ENCODE data around the gene CD163L1.
"Not testable (repeated sequence)": the region's sequence is repeated elsewhere in the genome, so short reads cannot be mapped to it uniquely, and the experiment has no call there.

The CD163L1 gene

DNA sequence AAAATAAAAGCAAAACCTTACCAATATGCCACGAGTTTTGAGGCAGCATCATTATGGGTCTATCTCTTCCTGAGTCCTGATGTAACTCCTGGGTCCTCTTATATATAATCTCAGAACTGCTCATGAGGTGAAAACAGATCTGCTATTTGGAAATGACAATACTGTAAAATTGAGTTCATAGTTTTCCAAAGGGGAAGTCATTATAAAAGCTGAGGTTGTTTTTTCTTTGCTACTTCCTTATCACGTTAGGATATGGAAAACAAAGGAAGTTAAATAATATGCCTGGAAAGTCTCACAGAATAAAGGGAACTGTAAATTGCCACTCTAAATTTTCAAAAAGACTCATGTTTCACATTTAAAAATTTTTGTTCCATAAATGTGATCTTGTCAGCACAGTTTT lies at the start of gene CD163L1:
CD163L1 (minus strand) TSS at position 78 of the 400 bp plus-strand sequence; CDS start at position 52, 26 bp downstream.
- DNase-seq = no peak

DNA sequence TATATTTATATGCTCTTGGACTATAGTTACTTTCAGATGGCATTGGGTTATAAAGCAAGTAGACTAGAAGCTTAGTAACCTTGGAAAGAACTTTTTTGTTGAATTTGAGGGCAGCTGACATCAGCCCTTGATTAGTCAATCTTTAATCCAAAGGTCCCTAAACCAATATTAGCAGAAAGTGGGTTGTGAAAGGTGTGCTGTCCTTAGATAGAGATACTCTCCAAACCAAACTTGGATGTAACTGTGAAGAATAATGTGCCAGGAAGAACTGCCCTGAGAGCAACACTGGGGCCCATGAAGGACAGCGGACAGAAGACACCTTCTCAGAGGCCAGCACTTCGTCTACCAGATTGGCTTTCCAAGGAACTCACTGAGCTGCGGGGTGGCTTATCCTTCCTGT lies 49.1 kb upstream of the CD163L1 start:
- no peak for DNase-seq

DNA sequence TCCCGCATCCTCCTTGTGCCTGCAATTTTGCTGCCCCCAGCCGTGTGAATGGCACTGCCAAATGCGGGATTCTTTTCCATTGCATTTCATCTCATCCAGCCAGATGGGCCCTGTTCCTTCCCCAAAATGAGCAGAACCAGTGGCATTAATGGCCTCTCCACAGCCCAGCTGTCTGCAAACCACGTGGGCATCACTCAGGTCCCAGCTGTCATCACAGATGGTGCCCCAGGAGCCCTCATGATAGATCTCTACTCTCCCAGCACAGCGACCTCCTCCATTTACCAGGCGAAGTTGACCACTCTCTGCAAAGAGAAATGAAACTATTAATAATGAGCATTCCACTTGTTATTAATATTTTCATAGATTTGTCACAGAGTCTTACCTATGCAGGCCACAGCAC lies 42.6 kb upstream of the CD163L1 start:
- DNase-seq = no peak

DNA sequence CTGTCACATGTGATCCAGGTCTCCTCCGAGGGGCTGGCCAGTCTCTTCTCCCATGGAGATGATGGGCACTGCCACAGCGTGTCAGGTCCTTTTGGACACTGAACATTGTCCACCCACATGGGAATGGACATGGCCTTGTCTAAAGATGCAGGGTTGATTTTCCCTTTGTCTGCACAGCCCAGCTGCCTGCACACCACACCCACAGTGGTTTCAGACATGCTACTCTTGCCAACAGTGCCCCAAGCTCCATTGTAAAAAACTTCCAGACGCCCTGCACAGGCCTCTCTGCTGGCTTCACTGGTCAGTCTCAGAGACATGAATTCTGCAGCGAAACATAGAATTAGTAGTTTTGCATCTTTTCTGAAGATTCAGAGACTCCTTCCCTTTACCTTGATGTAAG lies 41.1 kb upstream of the CD163L1 start:
- no peak for DNase-seq

DNA sequence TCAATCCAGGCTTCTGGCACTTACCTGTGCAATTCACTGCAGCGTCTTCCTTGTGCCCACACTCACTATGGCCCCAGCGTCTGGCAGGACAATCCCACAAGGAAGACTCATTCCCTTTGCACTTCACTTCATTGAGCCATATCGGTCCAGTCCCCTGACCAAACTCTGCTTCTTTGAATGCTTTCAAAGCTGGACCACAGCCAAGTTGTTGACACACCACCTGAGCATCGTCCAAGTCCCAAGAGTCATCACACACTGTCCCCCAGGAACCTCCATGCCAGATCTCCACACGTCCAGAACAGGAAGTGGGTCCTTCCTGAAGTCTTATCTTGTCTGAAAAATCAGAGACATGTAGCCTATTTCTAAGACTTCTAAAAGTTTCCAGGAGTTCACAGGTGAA lies 39.4 kb upstream of the CD163L1 start:
- no peak for DNase-seq

DNA sequence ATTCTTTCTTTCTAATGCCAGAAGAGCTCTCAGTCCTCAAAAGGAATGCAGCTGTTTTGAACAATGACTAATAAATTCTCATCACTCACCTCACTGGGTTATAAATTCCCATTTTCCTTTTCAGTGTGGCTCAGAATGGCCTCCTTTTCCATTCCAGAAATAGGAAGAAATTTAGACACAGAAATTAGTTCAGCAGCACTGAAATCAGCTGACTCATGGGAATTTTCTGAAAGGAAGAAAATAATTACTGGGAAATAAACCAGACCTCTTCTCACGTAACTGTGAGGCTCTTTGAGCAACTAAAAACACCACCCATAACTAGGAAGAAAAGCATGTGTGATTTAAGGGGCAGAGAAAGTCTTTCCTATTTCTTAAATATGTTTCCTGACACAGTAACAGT lies 35.8 kb upstream of the CD163L1 start:
- DNase-seq = no peak

DNA sequence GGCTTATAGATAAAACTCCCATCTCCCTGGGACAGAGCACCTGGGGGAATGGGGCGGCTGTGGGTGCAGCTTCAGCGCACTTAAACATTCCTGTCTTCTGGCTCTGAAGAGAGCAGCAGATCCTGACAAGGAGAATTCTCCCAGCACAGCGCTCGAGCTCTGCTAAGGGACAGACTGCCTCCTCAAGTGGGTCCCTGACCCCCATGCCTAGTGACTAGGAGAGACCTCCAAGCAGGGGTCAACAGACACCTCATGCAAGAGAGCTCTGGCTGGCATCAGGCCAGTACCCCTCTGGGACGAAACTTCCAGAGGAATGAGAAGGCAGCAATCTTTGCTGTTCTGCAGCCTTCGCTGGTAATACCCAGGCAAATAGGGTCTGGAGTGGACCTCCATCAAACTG lies 28.1 kb upstream of the CD163L1 start:
- no peak for DNase-seq

DNA sequence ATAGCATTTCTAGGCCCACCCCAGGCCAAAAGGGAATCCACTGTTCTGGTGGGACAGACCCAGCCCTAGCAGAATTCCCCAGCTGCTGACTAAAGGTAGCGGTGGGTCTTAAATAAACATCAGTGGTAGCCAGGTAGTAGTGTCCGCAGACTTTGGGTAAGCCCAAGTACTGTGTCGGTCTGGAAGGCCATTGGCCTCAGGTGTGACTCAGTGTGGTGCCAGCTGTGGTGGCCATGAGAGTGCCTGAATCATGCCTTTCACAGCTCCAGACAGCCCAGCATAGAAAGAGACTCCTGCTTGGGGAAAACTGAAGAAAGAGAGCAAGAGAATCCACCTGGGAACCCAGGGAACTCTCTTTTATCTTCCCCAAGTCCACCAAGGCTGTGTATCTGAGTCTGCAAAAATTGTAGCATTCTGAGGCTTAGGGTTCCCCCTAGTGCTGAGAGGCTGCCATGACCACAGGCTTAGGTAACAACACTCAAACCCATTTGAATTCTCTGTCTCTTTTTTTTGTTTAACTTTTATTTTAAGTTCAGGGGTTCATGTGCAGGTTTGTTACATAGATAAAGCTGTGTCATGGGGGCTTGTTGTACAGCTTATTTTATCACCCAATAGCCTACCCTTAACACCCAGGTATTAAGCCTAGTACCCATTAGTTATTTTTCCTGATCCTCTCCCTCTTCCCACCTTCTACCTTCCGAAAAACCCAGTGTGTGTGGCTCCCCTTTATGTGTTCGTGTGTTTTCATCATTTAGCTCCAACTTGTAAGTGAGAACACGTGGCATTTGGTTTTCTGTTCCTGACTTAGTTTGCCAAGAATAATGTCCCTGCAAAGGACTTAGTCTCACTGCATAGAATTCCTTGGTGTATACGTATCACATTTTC lies 16.7 kb upstream of the CD163L1 start:
- peak; percentile 61 for DNase-seq

DNA sequence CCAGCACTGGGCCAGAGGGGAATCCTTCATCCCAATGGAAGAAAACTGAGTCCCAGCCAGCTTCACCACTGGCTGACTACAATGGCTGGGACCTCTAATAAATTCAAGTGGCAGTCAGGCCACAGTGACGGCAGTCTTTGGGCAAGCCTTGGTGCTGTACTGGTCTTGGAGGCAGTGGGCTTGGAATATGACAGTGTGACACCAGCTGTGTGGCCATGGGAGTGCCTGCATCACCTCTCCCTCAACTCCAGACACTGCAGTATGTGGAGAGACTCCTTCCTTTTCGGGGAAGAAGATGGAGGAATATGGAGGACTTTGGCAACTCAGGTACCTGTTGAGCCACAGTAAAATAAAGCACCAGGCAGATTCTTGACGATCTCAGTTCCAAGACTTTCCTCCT lies 16.0 kb upstream of the CD163L1 start:
- DNase-seq = no peak

DNA sequence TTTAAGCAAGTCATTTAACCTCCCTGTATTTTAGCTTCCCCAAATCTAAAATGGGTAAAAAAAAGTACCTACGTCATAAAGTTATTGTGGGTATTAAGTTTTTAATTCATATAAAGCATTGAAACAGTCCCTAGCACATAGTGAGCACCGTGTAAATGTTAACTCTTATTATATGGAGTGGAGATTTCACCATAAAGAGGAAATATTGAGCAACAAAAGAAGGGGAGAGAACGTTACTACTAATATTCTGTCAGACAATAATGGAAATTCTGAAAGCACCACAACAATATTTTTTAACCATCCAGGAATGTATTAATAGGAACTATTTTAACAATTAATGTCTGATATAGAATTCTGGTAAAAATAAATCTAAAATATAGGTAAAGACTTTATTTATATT lies 7.8 kb upstream of the CD163L1 start:
- DNase-seq = no peak

DNA sequence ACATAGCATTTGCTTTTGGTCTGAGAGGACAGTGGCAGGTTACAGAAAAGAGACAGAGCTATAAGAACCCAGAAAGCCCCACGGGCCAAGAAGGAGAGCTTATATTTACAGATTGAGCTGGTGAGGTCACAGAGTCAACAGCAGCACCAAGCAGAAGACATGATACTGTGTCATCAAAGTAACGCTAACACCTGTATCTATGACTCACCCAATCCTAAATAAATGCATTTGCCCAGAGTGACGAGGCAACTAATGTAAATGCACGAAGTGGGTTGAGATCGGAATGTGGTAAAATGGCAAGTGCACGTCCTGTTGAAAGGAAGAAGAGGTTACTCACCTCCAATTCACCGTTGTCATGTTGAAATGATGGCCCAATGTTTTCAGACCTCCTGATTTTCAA lies 6.7 kb upstream of the CD163L1 start:
- DNase-seq = no peak

DNA sequence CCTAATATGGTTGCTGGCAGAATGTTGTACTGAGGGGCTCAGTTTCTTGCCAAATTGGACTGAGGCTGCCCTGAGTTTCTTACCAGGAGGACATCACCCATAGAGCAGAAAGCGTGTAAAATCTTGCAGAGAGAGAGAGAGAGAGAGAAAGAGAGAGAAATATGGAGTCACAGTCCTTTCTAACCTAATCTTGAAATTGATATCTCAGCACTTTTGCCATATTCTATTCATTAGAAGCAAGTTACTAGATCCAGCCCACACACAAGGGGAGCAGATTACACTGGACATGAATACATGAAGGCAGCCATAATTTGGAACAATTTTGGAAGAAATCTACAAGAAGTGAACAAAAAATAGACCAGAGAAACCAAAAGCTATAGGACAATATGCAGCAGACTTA lies 4.1 kb upstream of the CD163L1 start:
- DNase-seq = no peak

DNA sequence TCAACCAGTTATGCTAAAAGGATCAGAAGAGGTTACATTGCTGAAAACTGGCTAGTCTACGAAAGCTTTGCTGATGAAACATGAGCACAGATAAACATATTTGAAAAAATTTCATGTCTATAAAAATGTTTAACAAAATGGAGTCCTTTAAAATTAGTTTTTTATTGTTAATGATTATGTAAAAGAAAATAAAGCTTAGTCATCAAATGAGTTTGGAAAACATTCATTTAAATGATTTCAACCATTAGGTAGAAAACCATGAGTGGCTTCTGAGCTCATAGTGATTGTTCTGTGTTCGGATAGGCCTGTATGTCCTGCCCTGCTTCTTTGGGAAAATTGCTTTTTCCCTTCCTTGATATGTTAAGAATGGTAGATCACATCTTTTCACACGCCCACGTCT lies 584 bp upstream of the CD163L1 start:
- DNase-seq = no peak

DNA sequence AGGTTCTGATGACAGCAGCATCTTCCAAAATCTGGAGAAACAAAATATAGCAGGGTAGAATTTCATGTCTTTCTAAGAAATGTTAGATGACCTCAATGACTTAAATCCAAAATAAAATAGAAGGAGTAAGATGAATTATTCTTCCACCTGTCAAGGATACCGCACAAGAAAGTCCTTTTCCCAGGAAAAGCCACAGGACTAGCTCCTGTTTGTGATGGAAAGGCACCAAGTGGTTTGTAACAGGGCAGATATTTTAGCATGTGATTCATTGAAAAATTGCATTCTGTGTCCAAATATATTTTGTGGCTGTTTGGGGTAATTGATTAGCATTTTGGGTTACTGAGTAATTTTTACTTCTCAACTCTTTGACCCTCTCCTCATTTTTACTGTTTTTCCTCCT lies 2.7 kb downstream of the CD163L1 start:
- DNase-seq = no peak

DNA sequence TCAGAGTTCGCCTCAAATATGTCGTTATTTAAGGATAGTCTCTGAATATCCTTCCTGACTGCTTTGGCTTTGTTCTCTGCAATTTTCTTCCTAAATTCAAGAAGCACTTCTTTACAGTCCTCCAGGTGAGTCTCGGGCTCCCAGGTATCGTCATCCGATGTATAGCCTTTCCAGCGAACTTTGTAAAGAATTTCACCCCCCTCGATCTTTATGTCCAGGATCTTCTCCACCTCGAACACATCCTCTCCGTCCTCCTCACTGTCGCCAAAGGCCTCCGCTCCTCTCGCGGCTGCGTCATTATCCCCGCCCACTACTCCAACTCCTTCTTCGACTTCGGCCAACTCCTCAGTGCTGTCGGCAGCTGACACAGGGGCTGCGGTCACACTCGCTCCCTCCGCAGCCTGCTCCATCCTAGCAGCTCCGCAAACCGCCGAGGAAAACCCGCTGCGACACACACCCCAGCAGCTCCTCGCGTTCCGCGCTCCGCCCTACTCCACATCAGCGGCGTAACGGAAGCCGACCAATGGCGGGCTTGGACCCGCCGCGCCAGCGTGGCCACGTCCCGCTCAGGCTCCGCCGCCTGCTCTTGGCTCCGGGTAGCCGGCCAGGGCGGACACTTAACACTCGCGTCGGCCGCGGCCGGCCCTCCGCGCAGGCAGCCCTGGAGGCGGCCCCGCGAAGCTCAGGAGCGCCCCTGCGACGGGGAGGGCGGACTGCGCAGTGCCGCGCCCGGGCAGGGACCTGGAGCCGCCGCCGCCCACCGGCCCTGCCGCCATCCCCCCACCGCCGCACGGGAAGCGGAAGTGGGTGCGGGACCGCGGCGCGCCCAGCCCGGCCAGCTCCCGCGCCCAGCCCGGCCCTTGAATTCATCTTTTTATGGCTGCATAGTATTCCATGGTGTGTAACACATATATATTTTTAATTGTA lies 4.1 kb downstream of the CD163L1 start:
- peak; percentile 50 for DNase-seq

DNA sequence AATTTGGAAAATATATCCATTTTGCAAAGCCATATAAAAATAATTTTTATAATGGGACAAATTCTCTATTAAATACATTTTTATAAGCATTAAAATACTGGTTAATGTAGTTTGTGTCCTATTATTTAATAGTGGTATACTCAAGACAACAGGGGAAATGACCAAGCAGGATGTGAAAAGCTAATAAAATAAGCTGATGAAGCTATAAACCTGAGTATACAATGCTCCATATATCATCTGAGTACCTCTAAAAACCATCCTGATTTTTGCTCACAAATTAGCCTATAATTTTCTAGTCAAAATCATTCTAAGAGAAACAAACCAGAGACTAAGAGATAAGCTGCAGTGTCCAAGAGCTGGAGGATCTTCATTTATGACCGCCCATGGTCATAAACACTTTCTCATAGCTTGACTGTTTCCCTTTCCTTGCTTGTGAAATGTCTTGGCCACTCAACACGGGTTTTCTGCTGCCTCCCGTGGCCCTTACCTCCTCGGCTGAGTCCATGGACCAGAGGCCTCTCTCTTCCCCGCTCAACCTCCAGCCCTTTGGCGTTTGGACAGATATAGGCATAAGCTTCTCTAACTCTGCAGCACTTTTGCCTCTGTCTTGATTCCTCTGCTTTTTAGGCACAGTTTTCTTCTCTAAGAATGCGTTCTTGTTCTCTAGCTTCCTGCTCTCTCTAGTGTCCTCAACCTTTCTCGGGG lies 5.5 kb downstream of the CD163L1 start:
- DNase-seq = not testable (repeated sequence)

DNA sequence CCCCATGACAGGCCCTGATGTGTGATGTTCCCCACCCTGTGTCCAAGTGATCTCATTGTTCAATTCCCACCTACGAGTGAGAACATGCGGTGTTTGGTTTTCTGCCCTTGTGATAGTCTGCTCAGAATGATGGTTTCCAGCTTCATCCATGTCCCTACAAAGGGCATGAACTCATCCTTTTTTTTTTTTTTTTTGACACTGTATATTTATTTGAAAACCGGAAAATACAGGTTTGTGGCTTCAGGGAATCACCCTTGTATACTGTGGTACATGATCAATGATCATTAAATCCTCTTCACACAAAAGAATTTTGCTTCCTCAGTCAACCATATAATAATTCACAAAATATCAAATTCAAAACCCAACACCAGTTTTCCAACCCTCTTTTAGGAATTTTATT lies 6.5 kb downstream of the CD163L1 start:
- not testable (repeated sequence) for DNase-seq

DNA sequence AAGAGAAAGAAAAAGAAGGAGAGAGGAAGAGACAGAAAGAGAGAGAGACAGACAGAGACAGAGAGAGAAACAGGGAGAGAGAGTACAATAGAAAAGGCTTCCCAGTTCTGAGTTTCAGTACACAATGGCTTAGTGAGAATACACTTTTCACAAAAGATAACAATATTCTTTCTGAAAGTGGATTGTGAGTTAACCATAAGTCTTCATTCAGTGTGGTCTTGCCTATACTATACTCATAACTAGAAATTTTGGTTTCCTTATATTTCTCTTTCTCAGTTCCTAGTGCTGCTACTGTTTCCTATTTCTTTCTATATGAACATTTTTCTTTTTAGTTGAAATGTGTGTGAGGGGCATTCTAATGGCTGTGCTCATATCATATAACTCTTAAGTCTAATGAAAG lies 9.3 kb downstream of the CD163L1 start:
- DNase-seq = no peak

DNA sequence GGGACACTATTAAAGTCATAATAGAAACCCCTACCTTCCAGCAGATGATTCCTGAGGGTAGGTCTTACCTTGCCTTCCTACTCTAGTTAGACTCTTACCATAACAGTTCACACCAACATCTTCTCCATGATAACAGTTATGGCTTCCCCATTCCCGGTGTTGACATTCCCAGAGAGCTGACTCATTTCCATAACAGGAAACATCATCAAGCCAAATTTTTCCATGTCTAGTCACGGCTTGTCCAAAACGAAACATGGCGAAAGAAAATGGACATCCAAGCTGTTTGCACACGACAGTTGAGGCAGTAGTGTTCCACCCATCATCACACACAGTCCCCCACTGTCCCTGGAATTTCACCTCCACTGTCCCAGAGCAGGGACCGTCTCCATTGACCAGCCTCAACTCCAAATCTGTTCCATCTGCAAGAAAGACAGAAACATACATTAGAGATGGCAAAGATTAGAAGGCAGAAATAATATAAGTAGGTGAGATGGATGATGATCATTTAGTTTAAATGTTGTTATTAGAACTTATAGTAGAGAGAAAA lies 10.6 kb downstream of the CD163L1 start:
- no peak for DNase-seq

DNA sequence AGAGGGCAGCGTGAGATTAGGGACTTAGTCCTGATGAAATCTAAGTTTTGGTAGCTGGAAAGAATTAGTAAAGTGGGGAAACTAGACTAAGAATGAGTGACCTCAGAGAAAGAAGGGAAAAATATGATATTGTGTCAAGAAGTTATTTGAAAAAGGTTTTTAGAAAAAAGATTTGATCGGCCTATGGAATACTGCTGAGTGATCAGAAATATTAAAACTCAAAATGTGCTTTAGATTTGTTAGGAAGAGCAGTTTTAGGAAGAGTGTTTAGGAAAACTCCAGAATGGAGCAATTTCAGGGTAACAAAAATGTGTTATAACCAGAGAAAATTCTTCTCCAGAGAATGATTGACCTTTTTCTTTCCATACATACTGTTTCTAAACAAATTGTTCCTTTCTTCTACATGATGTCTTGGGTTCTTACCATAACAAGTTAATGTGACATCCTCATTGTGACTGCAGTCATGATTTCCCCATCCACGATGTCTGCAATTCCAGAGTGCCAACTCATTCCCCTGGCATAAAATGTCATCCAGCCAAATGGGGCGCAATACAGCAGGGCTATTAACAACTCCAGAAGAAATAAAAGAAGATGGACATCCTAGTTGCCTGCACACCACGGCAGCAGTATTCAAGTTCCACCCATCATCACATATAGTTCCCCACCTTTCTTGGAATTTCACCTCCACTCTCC lies 11.8 kb downstream of the CD163L1 start:
- DNase-seq = no peak

DNA sequence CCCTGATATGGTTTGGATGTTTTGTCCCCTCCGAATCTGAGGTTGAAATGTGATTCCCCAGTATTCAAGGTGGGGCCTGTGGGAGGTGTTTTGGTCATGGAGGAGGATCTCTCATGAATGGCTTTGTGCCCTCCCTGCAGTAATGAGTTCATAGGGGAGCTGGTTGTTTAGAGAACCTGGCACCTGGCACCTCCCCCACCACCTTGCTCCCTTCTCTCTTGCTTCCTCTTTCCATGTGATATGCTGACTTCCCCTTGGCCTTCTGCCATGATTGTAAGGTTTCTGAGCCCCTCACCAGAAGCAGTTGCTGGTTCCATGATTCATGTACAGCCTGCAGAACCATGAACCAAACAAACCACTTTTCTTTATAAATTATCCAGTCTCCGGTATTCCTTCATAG lies 32.6 kb downstream of the CD163L1 start:
- no peak for DNase-seq

DNA sequence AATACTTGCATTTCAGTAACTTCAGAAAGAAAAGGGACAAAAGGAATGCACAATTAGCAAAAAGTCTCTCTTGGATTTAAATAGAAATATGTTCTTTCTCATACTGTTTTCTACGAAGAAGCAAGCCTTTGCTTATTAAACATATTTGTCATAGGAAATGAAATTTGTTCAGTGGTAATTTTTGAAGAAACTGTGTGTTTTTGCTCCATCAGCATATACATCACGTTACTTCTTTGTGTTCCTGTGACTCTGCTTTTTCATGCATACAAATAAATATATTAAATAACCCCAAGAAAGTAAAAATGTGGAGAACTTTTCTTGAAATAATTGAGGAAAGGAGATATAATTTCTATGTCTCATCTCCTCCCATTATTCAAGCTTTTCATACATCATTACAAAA lies 39.7 kb downstream of the CD163L1 start:
- DNase-seq = no peak
